Measurements from ENCODE around the gene COL6A2. TPM values are rescaled to one million over a fixed set of nuclear protein-coding genes. Genes with fewer than 3 reads are reported as not detected.

The COL6A2 gene
- total and polyA plus RNA-seq, 2 experiments from 2014 or later: 28.4 to 89.2 TPM

DNA sequence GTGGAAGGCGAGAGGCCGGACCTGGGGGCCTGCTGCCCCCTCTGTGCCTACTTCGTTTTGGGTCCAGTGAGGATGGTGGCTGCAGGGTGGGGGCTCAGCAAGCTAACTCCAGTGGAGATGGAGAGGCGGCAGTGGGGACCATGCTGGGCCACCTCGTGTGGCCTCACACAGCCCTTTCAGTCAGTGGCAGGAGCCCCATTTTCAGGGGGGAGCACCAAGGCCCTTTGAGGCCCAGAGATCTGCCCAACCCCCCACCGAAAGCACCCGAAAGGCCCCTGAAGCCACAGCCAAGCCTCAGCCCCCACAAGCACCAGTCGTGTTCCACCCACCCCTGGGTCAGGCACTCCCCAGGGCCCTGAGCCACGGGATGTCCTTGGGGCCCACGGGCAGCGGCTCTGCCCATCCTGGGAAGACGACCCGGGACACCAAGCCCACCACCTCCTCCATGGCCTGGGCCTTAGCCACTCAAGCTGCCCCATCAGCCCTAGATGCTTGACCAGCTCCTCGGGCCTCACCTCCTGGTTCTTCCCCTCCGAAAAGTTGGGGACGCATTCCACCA is 57.1 kb downstream of the COL6A2 start (continued):
- TF ChIP-seq, protein P1, sequence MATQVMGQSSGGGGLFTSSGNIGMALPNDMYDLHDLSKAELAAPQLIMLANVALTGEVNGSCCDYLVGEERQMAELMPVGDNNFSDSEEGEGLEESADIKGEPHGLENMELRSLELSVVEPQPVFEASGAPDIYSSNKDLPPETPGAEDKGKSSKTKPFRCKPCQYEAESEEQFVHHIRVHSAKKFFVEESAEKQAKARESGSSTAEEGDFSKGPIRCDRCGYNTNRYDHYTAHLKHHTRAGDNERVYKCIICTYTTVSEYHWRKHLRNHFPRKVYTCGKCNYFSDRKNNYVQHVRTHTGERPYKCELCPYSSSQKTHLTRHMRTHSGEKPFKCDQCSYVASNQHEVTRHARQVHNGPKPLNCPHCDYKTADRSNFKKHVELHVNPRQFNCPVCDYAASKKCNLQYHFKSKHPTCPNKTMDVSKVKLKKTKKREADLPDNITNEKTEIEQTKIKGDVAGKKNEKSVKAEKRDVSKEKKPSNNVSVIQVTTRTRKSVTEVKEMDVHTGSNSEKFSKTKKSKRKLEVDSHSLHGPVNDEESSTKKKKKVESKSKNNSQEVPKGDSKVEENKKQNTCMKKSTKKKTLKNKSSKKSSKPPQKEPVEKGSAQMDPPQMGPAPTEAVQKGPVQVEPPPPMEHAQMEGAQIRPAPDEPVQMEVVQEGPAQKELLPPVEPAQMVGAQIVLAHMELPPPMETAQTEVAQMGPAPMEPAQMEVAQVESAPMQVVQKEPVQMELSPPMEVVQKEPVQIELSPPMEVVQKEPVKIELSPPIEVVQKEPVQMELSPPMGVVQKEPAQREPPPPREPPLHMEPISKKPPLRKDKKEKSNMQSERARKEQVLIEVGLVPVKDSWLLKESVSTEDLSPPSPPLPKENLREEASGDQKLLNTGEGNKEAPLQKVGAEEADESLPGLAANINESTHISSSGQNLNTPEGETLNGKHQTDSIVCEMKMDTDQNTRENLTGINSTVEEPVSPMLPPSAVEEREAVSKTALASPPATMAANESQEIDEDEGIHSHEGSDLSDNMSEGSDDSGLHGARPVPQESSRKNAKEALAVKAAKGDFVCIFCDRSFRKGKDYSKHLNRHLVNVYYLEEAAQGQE (IDR thresholded peaks at IDR 0.05; ENCODE audit: unreplicated experiment): no peak
- TF ChIP-seq, protein P2, sequence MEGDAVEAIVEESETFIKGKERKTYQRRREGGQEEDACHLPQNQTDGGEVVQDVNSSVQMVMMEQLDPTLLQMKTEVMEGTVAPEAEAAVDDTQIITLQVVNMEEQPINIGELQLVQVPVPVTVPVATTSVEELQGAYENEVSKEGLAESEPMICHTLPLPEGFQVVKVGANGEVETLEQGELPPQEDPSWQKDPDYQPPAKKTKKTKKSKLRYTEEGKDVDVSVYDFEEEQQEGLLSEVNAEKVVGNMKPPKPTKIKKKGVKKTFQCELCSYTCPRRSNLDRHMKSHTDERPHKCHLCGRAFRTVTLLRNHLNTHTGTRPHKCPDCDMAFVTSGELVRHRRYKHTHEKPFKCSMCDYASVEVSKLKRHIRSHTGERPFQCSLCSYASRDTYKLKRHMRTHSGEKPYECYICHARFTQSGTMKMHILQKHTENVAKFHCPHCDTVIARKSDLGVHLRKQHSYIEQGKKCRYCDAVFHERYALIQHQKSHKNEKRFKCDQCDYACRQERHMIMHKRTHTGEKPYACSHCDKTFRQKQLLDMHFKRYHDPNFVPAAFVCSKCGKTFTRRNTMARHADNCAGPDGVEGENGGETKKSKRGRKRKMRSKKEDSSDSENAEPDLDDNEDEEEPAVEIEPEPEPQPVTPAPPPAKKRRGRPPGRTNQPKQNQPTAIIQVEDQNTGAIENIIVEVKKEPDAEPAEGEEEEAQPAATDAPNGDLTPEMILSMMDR (conservative IDR thresholded peaks at IDR 0.05; ENCODE audit: low read depth in 2 of 2): no peak

DNA sequence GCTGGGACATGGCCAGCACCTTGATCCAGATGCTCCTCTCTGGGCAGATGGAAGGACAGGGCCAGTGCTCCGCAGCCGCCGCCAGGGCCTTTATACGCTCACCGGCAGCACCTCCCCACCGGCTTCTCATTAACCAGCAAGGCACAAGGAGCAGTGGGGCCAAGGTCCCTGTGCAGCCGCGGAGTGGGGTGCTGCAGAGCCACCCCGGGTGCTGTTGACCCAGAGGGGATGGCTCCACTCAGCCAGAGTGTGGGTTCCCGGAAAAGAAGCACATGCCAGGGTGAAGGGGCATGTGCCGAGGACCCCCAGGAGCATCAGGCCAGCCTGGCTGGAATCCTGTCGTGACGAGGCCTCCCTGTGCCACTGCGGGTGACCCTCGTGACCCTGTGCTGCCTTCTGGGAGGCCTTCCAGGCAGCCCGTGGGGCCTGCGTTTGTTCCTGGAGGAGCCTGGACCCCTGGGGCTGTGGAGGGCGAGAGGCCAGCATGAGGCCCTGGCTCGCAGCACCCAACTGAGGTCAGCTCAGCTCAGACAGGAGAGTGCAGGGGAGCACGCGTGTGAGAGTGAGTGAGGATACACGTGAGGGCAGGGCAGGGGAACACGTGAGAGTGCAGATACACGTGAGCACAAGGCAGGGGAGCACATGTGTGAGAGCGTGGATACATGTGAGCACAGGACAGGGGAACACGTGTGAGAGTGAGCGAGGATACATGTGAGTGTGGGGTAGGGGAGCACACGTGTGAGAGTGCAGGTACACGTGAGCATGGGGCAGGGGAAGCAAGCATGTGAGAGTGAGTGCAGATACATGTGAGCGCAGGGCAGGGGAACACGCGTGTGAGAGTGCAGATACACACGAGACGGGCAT is 57.8 kb downstream of the COL6A2 start, which contains the start of gene FTCD:
Gene FTCD (minus strand): TSS at position 66 of the 864 bp plus-strand sequence. CDS start 56 bp downstream, at position 10.
- H2AFZ ChIP-seq: no peak within 1 kb of the TSS
- peak within 1 kb of the TSS; percentile 19; the same call in 1 of the 2 replicates for H3K27ac Mint-ChIP-seq
- no peak for TF ChIP-seq STAT1 (IDR thresholded peaks at IDR 0.05; ENCODE audit: unreplicated experiment)
- no peak for TF ChIP-seq POLR2AphosphoS5 (IDR thresholded peaks at IDR 0.05; ENCODE audit: low read depth)
- TF ChIP-seq, protein P2 (conservative IDR thresholded peaks at IDR 0.05; ENCODE audit: low read depth in 2 of 2): no peak
- TF ChIP-seq, protein P1 (IDR thresholded peaks at IDR 0.05; ENCODE audit: unreplicated experiment): no peak
- TF ChIP-seq, protein P3, sequence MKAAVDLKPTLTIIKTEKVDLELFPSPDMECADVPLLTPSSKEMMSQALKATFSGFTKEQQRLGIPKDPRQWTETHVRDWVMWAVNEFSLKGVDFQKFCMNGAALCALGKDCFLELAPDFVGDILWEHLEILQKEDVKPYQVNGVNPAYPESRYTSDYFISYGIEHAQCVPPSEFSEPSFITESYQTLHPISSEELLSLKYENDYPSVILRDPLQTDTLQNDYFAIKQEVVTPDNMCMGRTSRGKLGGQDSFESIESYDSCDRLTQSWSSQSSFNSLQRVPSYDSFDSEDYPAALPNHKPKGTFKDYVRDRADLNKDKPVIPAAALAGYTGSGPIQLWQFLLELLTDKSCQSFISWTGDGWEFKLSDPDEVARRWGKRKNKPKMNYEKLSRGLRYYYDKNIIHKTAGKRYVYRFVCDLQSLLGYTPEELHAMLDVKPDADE (IDR thresholded peaks at IDR 0.05): no peak
- no peak for TF ChIP-seq EZH2 (IDR thresholded peaks at IDR 0.05; ENCODE audit: low read depth, unreplicated experiment)
- no peak for TF ChIP-seq ZNF114 (CRISPR knock-in tag; IDR thresholded peaks at IDR 0.05)
- TF ChIP-seq ZNF331 (CRISPR knock-in tag; IDR thresholded peaks at IDR 0.05; ENCODE audit: low read depth): no peak
- no peak for TF ChIP-seq NANOG (IDR thresholded peaks at IDR 0.05; ENCODE audit: borderline replicate concordance)

More for the DNA sequence above, 57.8 kb downstream of the COL6A2 start, which contains the start of gene FTCD:
- H3K9me2 ChIP-seq (ENCODE audit: insufficient read depth): no peaks in the 10 kb centered on the region
- H3K4me1 ChIP-seq (ENCODE audit: insufficient read depth): no peaks in the 10 kb centered on the region; the same call in 1 of the 2 replicates
- H3K4me3 Mint-ChIP-seq: no peak within 1 kb of the TSS
- no peak within 1 kb of the TSS for H3K4me3 ChIP-seq
- no peaks in the 10 kb centered on the region for H4K20me1 ChIP-seq (replicated peaks; ENCODE audit: insufficient read depth)
- H3K27ac ChIP-seq (ENCODE audit: low read depth): no peak within 1 kb of the TSS
- DNase-seq (ENCODE audit: low spot score) (no peak), ATAC-seq (no peak)
- peaks cover 7% of the 10 kb centered on the region; the same call in 1 of the 3 replicates for H3K9me3 Mint-ChIP-seq
- H3K4me1 Mint-ChIP-seq: peaks cover 10% of the 10 kb centered on the region
- H3K4me2 ChIP-seq: no peak within 1 kb of the TSS
- no peaks in the 10 kb centered on the region for H3K36me3 ChIP-seq (ENCODE audit: insufficient read depth)
- H3K36me3 Mint-ChIP-seq (ENCODE audit: low read depth): peaks cover 15% of the 10 kb centered on the region
- H3K79me2 ChIP-seq (replicated peaks; ENCODE audit: insufficient read depth): no peaks in the 10 kb centered on the region
- no peaks in the 10 kb centered on the region for H3K27me3 ChIP-seq (ENCODE audit: insufficient read depth)
- peaks cover 14% of the 10 kb centered on the region for H3K27me3 Mint-ChIP-seq (ENCODE audit: insufficient read depth, low read depth, poor library complexity)
- no peaks in the 10 kb centered on the region for H3F3A ChIP-seq (replicated peaks; ENCODE audit: low read depth)

Measured in GM23338 (cell line).